AML-193 (cell line): ENCODE measurements around the gene RIMS4.

Source experiments
- DNase-seq, 2 experiments: peaks; one replicate each; lab custom pipeline; 2025; lab: John Stamatoyannopoulos, UW

RIMS4 gene

DNA sequence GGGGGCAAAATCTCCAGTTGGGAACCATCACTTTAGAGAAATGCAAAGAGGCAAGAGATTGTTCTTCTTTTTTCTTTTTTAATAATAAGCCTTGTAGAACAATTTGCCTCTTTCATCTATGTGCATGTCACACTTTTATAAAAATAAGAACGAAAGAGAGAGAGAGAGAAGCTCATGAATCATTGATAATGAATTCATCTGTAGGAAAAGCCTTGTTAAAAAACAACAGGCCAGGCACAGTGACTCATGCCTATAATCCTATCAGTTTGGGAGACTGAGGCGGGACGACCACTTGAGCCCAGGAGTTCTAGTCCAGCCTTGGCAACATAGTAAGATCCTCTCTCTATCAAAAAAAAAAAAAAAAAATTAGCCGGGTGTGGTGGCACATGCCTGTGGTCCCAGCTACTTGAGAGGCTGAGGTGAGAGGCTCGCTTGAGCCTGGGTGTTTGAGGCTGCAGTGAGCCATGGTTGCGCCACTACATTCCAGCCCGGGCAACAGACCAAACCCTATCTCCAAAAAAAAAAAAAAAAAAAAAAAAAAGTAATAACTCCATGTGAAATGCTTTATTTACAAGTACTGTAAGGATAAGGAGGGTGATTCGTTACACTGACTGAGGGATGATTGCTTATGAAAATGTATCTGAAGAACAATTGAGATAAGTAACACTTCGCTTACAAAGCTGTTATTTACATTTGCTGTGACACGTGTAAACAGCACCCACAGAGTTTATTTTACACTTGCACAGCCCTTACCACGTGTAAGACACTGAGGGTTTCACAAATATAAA is 89.2 kb downstream of the RIMS4 start:
- DNase-seq, result no peak

DNA sequence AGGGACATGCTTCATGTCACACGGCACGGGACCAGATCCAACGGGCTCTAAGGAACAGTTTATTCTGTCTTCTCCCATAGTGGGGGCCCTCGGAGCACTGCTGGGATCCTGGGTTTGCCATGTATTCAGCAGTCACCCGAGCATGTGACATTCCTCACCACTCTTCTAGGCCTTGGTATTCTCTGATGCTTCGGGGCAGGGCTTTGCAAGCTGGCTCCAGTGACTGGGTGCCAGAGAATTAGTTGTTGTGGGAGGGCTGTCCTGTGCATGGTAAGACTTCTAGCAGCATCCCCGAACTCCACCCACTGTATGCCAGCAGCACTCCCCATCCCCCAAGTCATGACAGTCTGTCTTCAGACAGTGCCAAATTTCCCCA is 89.7 kb downstream of the RIMS4 start:
- DNase-seq, result no peak

GRCh38 chr20:44719841-44720240 is 90.5 kb downstream of the RIMS4 start:
- no peak for DNase-seq

- no peak for DNase-seq
These were observed 92.4 kb downstream of the RIMS4 start for GRCh38 chr20:44717986-44718385.

- DNase-seq, result no peak
These were observed 93.8 kb downstream of the RIMS4 start for GRCh38 chr20:44716309-44717106.

DNA sequence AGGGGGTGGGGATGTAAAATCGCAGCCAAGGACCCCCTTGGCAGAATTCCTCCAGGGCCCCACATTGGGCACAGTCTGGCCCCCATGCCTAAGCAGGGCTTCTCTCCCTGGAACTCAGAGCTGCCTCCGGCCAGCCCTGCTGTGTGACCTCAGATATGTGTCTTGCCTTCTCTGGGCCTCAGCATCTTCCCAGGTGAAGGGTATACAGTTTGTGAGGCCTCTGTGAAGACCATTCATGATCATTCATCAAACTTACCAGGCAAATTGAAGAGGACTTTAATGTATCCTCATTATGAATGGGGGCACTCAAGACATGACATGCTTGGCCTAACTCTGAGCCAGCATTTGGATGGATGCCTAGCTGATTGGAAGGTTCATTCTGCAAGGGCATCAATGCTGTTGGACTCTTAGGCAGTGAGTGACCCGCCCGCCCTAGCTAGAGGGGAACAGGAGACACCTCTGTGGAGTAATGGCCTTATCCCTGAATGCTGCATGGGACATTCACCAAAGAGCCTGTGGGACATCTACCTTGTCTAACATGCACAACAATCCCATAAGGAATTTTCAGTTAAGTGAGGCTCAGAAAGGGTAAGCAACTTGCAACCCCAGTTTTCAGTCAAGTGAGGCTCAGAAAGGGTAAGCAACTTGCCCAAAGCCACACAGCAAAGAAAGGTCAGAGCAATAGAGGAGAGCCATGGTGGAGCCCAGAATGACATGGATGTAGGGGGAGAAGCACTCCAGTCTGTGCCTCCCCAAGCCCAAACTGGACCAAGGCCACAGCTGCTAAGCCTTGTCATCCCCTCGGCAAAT is 94.6 kb downstream of the RIMS4 start:
- DNase-seq, result no peak

DNA sequence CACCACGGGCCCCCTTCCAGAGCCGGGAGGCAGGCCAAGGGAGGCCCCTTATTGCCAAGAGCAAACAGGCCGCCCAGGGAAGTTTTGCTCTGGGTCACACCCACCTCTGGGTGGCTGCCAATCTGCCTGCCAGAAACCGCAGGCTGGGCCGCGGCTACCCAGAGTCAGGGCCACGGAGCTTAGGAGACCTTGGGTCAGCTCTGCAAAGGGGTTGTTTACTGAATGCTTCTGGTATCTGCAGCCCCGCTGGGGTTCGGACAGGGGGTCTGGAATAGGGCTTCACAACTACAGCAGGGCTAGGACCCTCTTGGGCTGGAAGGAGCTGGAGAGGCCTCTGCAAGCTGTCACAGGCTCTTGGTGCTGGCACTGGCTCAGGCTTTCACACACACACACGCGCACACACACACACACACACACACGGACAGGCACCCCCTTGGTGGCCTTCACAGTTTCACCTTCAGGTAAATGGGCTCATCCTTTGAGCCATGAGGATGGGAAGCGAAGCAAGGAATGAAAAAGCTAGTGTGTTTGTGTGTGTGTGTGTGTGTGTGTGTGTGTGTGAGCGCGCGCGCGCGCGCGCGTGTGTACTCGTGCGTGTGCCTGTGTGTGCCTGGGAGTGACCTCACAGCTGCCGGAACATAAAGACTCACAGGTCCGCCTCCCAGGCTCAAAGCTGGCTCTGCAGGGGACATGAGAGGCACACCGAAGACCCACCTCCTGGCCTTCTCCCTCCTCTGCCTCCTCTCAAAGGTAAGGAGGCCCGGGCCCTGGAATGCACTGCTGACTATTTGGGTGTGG is 95.4 kb downstream of the RIMS4 start, which contains the start of gene CCN5:
Gene CCN5, plus strand, starts transcription at position 669 of the 798 bp plus-strand sequence. Its CDS starts 22 bp downstream, at position 691.
- DNase-seq, result no peak

GRCh38 chr20:44714102-44714700 is 96.1 kb downstream of the RIMS4 start:
- DNase-seq, result no peak

DNA sequence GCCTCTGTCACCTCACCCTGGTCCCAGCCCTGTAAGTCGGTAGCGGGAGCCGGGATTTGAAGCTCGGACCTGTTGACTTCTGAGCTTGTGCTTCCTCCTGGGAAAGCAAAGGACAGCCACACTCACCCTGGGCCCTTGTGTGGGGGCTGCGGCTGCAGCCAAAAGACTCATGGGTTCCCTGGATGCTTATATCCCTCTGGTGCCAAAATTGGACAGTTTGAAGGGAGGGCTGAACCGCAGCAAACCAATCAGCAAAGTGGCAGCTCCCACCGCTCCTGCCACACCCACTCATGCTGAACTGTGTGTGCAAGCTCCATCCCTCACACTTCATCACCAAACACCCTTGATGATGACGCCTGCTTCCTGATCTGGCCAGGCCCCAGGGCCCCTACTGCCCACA is 99.1 kb downstream of the RIMS4 start:
- no peak for DNase-seq

GRCh38 chr20:44709797-44710196 is 100.5 kb downstream of the RIMS4 start:
- DNase-seq, result no peak

DNA sequence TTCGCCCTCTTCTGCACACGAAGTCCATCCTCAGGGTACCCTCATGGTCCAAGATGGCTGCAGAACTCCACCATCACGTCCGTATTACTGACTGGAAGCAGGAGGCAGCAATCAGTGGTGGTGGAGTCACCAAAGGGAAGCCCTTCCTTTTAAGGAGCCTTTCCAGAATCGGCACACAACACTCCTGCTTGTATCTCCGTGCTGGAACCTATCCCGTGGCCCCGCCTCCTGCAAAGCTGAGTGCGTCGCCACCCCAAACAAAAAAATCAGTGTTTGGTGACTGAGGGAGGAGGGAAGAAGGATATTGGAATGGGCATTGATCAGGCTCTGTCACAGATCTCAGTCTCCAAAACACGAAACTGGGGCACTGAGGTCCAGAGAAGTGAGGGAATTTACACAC is 101.0 kb downstream of the RIMS4 start:
- no peak for DNase-seq

DNA sequence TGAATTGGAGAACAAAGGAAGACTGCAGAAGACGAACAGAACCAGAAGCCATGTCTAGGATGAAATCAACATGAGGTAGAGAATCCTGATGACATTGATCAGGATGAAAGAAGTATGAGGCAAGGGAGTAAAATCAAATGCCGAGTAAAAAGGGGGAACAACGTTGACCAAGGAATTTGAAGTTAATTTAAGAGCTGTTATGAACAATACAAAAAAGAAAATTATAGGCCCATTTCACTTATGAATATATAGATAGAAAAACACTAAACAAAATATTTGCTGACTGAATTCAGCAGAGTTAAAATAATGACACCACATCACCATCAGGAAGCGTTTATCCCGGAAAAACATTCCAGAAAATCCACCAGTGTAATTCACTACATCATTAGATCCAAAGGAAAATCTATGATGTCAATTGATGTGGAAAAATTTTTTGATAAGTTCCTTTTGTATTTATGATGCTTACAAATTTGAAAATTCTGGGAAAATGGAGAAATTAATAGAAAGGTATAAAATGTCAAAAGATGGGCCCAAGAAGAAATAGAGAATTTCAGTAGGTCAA is 103.2 kb downstream of the RIMS4 start:
- DNase-seq, result no peak

- DNase-seq, result no peak
These were observed 103.9 kb downstream of the RIMS4 start for GRCh38 chr20:44706301-44707017.

DNA sequence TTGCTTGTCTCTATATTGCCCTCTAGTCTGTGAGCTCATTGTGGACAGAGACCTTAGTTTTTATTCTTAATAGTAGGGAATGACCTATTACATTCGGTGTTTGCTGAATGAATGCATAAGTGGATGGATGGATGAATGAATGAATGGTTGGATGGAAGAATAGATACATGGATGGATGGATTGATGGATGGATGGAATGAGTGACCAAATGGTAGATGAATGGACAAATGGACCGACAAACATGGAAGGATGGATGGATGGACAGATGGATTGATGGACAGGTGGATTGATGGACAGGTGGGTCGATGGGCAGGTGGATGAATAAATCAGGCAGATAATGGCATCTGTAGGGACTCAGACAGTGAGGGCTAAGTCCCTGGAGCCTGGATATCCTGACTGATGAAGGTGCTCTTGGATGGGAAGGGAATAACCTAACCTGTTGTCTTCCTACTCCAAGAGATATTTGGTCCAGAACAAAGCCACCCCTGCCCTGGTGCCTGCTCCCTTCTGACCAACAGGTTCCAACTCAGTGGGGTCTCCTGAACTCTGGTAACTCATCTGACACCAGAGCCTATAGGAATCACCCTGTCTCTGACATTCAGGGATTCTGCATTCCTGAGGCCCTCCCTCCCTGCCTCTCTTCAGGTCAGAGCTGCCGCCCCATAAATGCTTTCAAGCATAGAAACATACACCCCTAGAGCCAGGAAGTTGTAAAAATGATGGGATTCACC is 104.8 kb downstream of the RIMS4 start:
- no peak for DNase-seq

DNA sequence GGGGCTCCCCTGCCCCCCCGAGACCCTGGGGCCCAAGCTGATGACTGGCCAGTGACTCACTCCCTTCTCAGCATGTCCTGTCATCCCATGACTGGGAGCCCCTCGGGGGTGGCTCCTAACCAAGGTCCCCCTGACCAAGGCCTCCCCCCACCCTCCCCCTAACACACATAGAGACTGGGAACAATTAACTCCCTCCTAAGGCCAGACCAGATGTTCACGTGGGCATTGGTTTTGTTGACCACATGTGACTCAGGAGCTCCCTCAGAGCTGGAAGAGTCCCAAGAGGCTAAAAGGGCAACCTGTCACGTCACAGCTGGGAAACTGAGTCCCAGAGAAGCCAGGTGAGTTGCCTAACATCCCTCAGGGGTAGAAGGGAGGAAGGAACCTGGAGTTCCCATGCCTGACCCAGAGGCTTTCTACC is 105.8 kb downstream of the RIMS4 start:
- no peak for DNase-seq

GRCh38 chr20:44703956-44704488 is 106.3 kb downstream of the RIMS4 start:
- DNase-seq, result no peak

DNA sequence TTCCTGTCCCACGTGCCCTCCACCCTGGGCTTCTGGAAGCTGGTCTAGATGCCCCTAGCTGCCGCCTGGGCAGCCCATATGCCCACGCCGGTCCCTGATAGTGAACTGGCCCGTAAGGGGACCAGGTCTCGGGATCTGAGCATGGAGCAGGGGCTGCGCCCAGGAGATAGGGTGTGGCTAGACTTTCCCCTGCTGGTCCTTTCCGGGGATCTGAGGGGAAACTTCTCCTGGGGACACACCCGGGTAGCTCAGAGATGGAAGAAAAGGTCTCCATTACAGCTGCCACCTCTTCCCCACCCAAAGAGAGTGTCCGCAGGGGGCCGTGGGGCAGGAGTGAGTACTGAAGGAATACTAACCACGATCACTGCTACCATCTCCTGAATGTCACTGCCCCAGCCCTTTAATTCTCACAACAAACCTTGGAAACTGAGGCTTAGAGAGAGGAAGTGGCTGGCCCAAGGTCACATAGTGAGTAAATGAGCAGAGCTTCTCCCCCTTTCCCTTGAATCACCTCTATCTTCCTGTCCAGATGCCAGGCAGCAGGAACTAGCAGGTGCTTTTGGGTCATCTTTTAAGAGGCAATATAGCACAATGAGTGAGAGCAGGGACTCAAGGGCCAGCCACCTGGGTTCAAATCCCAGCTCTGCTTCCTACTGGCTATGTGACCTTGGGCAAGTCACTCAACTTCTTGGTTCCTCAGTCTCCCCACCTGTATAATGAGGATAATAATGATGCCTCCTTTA is 107.0 kb downstream of the RIMS4 start:
- no peak for DNase-seq

GRCh38 chr20:44702776-44703175 is 107.6 kb downstream of the RIMS4 start:
- no peak for DNase-seq
